NB4 (cell line): ENCODE data around the gene HSD17B12.

Source experiments
- DNase-seq: peaks from one replicate; pipeline ENCODE4 v3.0.0; 2010; ENCODE audit warnings: low read depth
- H3K4me3 ChIP-seq: one replicate; pipeline ENCODE4 v1.5.1; 2011; ENCODE audit warnings: mild to moderate bottlenecking, low read depth, low read length, moderate library complexity
- CTCF ChIP-seq: IDR thresholded peaks from one replicate; pipeline ENCODE4 v1.5.1; 2012; ENCODE audit warnings: low read depth, low read length
- MAX ChIP-seq: IDR thresholded peaks from 2 replicates; pipeline ENCODE4 v1.6.1; 2011; ENCODE audit warnings: low read depth, low read length
- MYC ChIP-seq: IDR thresholded peaks from 2 replicates; pipeline ENCODE4 v1.6.1; 2011; ENCODE audit warnings: low read depth, low read length
- POLR2A ChIP-seq: IDR thresholded peaks from 2 replicates; pipeline ENCODE4 v1.6.1; 2011; ENCODE audit warnings: mild to moderate bottlenecking; ENCODE audit not compliant: insufficient read length; ENCODE audit errors: extremely low read depth

The HSD17B12 gene

GRCh38 chr11:43901551-43901950 is 221.0 kb downstream of the HSD17B12 start:
- H3K4me3 ChIP-seq: no peak overlapping the region
- DNase-seq: no peak
- TF ChIP-seq MYC (no peak), CTCF (no peak), MAX (no peak), POLR2A (no peak)

GRCh38 chr11:43903078-43903477 is 222.5 kb downstream of the HSD17B12 start:
- TF ChIP-seq MYC: no peak
- no peak for TF ChIP-seq CTCF
- TF ChIP-seq POLR2A: no peak
- no peak for TF ChIP-seq MAX
- no peak for DNase-seq
- no peak overlapping the region for H3K4me3 ChIP-seq

- H3K4me3 ChIP-seq: no peak overlapping the region
- TF ChIP-seq CTCF (no peak), MYC (no peak), MAX (no peak), POLR2A (no peak)
- no peak for DNase-seq
Observed at GRCh38 chr11:43903969-43904368, 223.4 kb downstream of the HSD17B12 start.

- no peak for DNase-seq
- no peak for TF ChIP-seq MAX
- TF ChIP-seq MYC: no peak
- no peak for TF ChIP-seq CTCF
- no peak for TF ChIP-seq POLR2A
- no peak overlapping the region for H3K4me3 ChIP-seq
Observed at GRCh38 chr11:43904742-43905535, 224.4 kb downstream of the HSD17B12 start.

- H3K4me3 ChIP-seq: no peak overlapping the region
- DNase-seq: no peak
- TF ChIP-seq MAX: no peak
- no peak for TF ChIP-seq POLR2A
- TF ChIP-seq CTCF: no peak
- TF ChIP-seq MYC: no peak
Observed at GRCh38 chr11:43905813-43906241, 225.3 kb downstream of the HSD17B12 start.
